ENCODE measurements around the gene CMSS1.

CMSS1 gene

DNA sequence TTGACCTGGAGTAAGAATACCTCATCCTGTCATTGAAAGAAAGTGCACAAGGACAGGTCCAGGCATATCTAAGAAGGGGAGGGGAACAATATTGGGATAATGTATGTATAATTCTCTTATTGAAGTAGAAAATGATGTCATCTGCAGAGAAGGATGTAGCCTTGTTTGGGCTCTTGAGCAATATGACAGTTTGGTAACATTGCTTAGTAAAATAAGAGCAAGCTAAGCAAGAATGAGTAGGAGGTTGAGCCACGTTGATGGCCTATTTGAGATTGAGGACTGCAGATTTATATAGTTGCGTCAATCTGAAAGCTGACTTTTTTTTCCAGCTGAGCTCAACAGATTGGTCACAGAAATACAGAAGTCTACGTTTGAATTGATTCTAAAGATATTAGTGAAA, 151.5 kb downstream of the CMSS1 start:
- Histone ChIP-seq H2AFZ (ENCODE audit: low read length) (no peak overlapping the region), H3K36me3 (replicated peaks; ENCODE audit: insufficient read depth, low read length) (no peaks in the 10 kb centered on the region), H3K9ac (ENCODE audit: low read length) (no peak overlapping the region), H3K9me2 (replicated peaks; ENCODE audit: insufficient read depth, low read length) (no peaks in the 10 kb centered on the region), H3K79me2 (ENCODE audit: low read length) (no peaks in the 10 kb centered on the region), H3K4me2 (ENCODE audit: low read depth, low read length) (no peak overlapping the region), H3K27me3 (replicated peaks; ENCODE audit: insufficient read depth, low read length) (no peaks in the 10 kb centered on the region), H4K20me1 (ENCODE audit: insufficient read depth, low read length) (no peaks in the 10 kb centered on the region), H3K9me3 (replicated peaks; ENCODE audit: insufficient read depth, low read length) (no peaks in the 10 kb centered on the region), H3F3A (ENCODE audit: insufficient read depth, low read length) (no peaks in the 10 kb centered on the region), H3K4me1 (ENCODE audit: low read length) (no peaks in the 10 kb centered on the region), H3K4me3 (ENCODE audit: low read length) (no peak overlapping the region), H3K27ac (ENCODE audit: low read length) (no peak overlapping the region)
- TF ChIP-seq, protein P1, sequence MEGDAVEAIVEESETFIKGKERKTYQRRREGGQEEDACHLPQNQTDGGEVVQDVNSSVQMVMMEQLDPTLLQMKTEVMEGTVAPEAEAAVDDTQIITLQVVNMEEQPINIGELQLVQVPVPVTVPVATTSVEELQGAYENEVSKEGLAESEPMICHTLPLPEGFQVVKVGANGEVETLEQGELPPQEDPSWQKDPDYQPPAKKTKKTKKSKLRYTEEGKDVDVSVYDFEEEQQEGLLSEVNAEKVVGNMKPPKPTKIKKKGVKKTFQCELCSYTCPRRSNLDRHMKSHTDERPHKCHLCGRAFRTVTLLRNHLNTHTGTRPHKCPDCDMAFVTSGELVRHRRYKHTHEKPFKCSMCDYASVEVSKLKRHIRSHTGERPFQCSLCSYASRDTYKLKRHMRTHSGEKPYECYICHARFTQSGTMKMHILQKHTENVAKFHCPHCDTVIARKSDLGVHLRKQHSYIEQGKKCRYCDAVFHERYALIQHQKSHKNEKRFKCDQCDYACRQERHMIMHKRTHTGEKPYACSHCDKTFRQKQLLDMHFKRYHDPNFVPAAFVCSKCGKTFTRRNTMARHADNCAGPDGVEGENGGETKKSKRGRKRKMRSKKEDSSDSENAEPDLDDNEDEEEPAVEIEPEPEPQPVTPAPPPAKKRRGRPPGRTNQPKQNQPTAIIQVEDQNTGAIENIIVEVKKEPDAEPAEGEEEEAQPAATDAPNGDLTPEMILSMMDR (IDR thresholded peaks at IDR 0.05; ENCODE audit: low read length) = no peak
- TF ChIP-seq EZH2 (optimal IDR thresholded peaks at IDR 0.05; ENCODE audit: low read depth, low read length) (no peak), EZH2phosphoT487 (IDR thresholded peaks at IDR 0.05; ENCODE audit: low read length) (no peak)
- no peak for DNase-seq

- TF ChIP-seq EZH2phosphoT487 (IDR thresholded peaks at IDR 0.05; ENCODE audit: low read length) (no peak), EZH2 (optimal IDR thresholded peaks at IDR 0.05; ENCODE audit: low read depth, low read length) (no peak)
- TF ChIP-seq, protein P1 (IDR thresholded peaks at IDR 0.05; ENCODE audit: low read length) = no peak
- no peaks in the 10 kb centered on the region for H3K27me3 ChIP-seq (replicated peaks; ENCODE audit: insufficient read depth, low read length)
- H3K79me2 ChIP-seq (ENCODE audit: low read length) = no peaks in the 10 kb centered on the region
- DNase-seq = no peak
- no peak overlapping the region for H2AFZ ChIP-seq (ENCODE audit: low read length)
- H3K4me1 ChIP-seq (ENCODE audit: low read length) = no peaks in the 10 kb centered on the region
- H3K9ac ChIP-seq (ENCODE audit: low read length) = no peak overlapping the region
- H3K9me3 ChIP-seq (replicated peaks; ENCODE audit: insufficient read depth, low read length) = no peaks in the 10 kb centered on the region
- no peak overlapping the region for H3K4me2 ChIP-seq (ENCODE audit: low read depth, low read length)
- H3K9me2 ChIP-seq (replicated peaks; ENCODE audit: insufficient read depth, low read length) = no peaks in the 10 kb centered on the region
- H3F3A ChIP-seq (ENCODE audit: insufficient read depth, low read length) = no peaks in the 10 kb centered on the region
- H3K27ac ChIP-seq (ENCODE audit: low read length) = no peak overlapping the region
- no peak overlapping the region for H3K4me3 ChIP-seq (ENCODE audit: low read length)
- H4K20me1 ChIP-seq (ENCODE audit: insufficient read depth, low read length) = no peaks in the 10 kb centered on the region
- no peaks in the 10 kb centered on the region for H3K36me3 ChIP-seq (replicated peaks; ENCODE audit: insufficient read depth, low read length)
These were observed 152.5 kb downstream of the CMSS1 start for GRCh38 chr3:99970198-99970597.

- Histone ChIP-seq H3K79me2 (ENCODE audit: low read length) (no peaks in the 10 kb centered on the region), H3K4me1 (ENCODE audit: low read length) (no peaks in the 10 kb centered on the region), H3K4me2 (ENCODE audit: low read depth, low read length) (no peak overlapping the region), H3K9ac (ENCODE audit: low read length) (no peak overlapping the region), H2AFZ (ENCODE audit: low read length) (no peak overlapping the region), H3K27ac (ENCODE audit: low read length) (no peak overlapping the region), H4K20me1 (ENCODE audit: insufficient read depth, low read length) (no peaks in the 10 kb centered on the region), H3K4me3 (ENCODE audit: low read length) (no peak overlapping the region), H3K27me3 (replicated peaks; ENCODE audit: insufficient read depth, low read length) (no peaks in the 10 kb centered on the region), H3K9me3 (replicated peaks; ENCODE audit: insufficient read depth, low read length) (no peaks in the 10 kb centered on the region), H3F3A (ENCODE audit: insufficient read depth, low read length) (no peaks in the 10 kb centered on the region), H3K9me2 (replicated peaks; ENCODE audit: insufficient read depth, low read length) (no peaks in the 10 kb centered on the region), H3K36me3 (replicated peaks; ENCODE audit: insufficient read depth, low read length) (no peaks in the 10 kb centered on the region)
- TF ChIP-seq EZH2phosphoT487 (IDR thresholded peaks at IDR 0.05; ENCODE audit: low read length) = no peak
- TF ChIP-seq, protein P1 (IDR thresholded peaks at IDR 0.05; ENCODE audit: low read length) = no peak
- TF ChIP-seq EZH2 (optimal IDR thresholded peaks at IDR 0.05; ENCODE audit: low read depth, low read length) = no peak
- no peak for DNase-seq
These were observed 154.1 kb downstream of the CMSS1 start for GRCh38 chr3:99971761-99972160.

Measured in MM.1S (cell line).